ENCODE results near the gene GFRA1.
"Not testable (repeated sequence)": the region's sequence is repeated elsewhere in the genome, so short reads cannot be mapped to it uniquely, and the experiment has no call there.

Gene GFRA1

DNA sequence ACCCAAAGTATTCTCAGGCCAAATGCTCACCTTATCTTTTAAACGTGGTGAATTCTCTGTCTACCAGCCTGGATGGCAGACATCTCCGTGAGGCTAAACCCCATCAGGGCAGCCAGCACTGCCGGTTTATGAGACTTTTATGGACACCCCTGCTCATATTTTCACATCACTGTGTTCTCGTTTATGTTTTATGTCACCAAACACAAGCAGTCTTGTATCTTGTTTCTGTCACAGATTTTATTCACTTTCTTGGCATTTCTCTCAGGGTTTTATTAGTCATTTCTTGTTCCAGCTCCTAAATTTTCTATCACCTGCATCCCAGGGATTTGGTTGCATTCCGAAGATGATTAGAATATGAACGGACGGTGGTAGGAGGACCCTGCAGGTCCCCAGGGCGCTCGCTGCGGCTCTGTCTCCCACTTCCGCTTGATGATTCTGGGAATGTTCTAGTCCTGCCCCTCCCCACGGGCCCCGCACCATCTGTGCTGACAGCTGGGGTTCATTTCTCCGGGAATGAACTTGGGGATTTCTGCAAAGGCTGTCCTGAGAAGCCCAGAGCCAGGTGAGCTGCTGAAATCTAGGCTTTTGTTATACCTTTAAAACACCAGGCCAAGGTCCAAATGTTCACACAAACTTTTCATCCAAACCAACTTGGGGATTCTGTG is 217.6 kb downstream of the GFRA1 start:
- DNase-seq: no peak

DNA sequence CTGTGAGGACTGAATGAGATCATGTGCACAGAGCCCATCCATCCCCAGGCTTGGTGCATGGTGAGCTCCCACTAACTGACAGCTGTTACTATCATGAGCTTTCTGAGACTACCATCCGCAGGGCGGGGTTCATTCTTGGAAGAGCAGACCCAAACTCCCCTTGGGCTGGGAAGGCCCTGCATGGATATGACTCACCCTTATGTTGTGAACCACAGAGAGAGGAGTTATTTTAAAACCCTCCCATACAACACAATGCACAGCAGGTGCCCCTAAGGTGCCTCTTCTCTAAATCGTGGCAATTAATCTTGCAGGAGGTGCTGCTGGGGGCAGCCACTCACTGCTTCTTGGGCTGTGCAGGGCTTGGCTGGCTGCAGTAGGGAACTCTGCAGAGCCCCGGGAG is 219.1 kb downstream of the GFRA1 start:
- no peak for DNase-seq

DNA sequence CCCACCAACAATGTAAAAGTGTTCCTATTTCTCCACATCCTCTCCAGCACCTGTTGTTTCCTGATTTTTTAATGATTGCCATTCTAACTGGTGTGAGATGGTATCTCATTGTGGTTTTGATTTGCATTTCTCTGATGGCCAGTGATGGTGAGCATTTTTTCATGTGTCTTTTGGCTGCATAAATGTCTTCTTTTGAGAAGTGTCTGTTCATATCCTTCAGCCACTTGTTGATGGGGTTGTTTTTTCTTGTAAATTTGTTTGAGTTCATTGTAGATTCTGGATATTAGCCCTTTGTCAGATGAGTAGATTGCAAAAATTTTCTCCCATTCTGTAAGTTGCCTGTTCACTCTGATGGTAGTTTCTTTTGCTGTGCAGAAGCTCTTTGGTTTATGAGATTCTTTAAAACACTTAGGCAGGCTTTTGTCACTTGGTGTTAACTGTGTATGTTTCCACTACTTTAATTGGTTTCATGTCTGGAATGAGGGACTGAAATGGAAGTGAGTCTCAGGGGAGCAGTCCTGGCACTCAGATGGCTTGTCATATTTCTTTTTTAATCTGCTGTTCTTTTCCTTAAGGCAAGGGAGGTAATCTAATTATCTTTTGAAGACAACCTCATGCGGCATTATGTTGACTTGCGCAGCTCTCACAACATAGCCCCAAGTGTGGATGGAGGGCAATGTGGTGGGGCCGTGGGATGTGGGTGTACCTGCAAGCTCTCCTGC is 219.8 kb downstream of the GFRA1 start:
- DNase-seq: not testable (repeated sequence)

DNA sequence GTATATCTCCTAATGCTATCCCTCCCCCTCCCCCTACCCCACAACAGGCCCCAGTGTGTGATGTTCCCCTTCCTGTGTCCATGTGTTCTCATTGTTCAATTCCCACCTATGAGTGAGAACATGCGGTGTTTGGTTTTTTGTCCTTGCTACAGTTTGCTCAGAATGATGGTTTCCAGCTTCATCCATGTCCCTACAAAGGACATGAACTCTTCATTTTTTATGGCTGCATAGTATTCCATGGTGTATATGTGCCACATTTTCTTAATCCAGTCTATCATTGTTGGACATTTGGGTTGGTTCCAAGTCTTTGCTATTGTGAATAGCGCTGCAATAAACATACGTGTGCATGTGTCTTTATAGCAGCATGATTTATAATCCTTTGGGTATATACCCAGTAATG is 220.5 kb downstream of the GFRA1 start:
- DNase-seq: not testable (repeated sequence)

DNA sequence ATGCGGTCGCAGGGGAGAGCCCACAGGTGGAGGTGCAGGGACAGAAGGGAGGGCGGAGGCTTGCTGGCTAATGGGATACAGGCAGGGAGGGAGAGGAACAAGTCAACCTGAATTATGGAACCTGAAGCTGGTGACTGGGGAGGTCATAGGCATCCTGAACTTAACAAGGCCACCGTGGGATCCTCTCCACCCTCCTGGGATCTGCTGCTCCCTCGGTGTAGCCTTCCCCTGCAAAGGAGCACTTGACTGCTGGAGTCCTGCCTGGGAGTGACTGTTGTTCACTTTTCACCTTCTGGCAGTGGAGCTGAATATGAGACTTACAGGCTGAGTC is 223.1 kb downstream of the GFRA1 start:
- no peak for DNase-seq

DNA sequence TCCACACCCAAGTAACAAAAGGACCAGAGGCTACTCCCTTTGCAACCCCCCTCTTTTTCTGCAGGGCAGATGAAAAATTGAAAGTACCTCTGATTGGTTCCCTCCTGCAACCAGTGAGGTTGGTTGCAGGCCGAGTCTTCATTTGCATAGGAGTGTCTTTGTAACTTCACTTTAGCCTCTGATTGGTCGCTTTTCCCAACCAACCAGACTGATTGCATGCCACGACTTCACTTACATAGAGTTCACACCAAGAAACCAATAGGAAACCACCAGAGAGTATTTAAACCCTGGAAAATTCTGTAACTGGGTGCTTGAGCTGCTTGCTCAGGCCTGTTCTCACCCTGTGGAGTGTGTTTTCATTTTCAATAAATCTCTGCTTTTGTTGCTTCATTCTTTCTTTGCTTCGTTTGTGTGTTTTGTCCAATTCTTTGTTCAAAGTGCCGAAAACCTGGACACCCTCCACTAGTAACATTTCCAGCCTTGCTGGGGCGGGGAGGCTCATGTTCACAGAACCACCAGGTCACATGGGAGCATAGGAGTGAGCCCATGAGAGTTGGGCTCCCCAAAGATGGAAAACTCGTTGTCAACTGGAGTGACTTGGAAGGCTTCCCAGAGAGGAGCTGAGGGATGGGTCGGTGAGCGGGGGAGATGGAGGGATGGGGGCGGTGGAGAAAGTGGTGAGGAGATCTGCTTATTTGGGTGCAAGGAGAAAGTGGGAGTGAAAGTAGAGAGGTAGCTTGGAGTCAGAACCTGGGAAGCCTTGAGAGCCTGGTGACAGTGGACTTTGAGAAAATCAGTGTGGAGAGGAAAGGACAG is 223.6 kb downstream of the GFRA1 start:
- no peak for DNase-seq

DNA sequence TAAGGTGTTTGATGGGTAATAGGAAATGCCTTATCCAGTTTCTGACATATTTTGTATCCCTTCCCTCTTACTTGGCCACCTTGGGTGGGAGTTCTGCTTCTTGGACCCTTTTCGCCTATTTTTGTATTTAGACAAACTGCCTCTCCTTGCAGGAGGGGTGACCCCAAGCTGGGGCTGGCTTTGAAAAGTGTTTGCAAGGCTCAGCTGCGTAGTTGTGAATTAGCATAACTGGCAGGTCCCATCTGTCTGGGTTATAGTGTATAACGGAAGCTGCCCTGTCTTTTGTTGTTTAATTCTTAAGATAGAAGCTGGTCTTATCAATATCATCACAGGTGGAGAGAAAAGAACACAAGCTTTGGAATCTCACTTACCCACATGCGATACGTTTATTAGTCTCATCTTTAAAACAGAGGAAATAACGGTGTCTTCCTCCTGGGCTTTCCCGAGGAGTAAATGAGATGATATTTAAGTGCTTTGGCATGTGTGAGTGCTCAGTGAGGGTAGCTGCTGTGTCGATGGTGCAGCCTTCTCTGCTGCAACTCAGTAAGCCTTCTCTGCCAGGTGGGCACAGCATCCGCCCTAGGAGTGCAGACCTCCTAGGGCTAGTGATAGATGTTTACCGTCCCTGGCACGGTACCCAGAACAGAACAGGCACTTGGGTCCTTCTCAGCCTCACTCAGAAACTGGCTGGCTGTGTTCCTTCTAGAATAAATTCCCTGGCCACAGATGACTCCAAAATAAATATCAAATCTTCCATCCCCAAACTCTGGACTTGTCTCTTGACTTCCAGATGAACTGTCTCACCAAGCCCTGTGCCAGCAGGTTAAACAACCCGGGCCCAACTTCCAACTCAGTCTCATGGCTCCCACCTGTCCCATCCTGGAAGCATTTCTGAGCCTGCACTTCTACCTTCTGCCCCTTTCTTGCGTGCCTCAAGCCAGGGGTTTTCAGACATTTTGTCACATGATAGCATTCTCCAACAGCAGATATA is 227.3 kb downstream of the GFRA1 start:
- no peak for DNase-seq

DNA sequence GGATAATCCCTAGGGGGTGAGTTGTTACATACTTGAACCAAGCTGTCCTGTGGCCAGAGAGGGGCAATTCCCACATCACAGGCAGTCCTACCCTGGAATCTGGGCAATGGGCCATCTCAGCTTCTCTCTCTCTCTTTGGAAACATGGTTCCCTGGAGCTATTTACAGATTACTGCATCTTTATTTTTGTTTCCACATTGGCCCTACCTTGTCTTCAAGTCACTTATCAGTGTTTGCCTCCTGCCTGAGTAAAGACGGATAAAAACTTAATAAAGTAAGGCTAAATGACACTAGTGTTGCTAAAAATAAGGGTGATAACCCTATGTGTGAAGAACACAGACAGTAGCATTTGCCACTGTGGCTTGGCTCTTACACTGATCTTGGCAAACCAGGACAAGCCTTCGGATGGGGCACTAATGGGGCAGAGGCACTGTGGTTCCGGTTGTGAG is 228.2 kb downstream of the GFRA1 start:
- no peak for DNase-seq

DNA sequence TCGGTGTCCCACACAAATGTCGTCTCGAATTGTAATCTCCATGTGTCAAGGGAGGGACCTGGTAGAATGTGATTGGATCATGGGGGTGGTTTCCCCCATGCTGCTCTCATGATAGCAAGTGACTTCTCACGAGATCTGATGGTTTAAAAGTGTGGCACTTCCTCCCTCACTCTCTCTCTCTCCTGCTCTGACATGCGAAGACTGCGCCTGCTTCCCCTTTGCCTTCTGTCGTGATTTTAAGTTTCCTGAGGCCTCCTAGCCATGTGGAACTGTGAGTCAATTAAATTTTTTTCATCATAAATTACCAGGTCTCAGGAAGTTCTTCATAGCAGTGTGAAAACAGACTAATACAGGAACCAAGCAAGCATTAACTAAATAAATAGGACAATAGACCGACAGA is 229.1 kb downstream of the GFRA1 start:
- DNase-seq: no peak

DNA sequence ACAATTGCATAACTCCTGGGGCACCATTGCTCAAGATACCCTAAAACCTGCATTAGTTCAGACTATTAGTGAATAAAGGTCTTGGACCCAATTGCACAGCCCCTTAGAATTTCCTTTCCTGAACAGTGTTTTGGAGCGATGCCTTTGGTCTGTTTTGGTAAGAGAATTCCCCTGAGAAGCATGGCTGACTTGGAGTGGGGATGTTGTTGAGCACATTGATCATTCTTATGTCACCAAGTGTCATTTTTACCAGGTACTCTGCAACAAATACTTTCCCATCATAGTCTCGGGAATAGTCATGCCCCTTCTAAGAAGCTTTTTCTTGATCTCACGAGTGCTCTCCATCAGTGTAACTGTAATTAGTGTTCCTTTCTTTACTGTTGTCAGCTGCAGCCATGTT is 229.7 kb downstream of the GFRA1 start:
- no peak for DNase-seq

DNA sequence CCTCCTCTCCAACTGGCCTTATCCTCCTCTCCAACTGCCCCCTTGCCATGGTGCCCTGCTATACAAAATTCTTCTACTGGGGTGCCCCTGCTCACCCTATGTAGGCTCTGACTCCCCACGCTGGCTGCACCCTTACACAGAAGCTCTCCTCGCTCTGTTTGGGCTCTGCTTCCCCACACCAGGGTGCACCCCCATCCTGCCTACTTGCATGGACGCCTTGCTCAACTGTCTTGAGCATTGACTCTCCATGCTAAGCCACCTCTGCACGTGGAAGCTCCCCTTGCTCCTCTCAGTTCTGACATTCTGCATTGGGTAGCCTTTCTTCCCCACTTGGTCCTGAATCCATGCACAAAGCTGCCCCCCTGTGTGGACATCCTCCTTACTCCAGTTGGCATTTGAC is 231.1 kb downstream of the GFRA1 start:
- no peak for DNase-seq

DNA sequence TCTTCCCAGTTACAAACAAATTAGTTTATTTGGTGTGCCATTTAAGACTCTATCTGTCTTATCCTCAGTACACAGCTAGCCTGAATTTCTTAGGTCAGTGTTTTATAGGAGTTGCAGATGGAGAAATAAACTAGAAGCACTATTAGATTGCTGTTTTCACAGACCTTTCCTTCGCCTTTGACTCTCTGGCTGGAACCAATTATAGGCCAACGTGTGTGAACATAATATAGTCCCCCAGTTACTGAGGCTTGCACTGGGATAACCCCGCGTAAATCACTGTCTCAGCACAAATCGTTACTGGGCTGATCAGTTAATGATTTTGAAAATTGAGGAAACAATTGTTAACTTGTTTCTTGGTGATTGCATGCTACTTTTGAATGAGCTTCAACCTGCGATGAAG is 233.4 kb downstream of the GFRA1 start:
- no peak for DNase-seq

DNA sequence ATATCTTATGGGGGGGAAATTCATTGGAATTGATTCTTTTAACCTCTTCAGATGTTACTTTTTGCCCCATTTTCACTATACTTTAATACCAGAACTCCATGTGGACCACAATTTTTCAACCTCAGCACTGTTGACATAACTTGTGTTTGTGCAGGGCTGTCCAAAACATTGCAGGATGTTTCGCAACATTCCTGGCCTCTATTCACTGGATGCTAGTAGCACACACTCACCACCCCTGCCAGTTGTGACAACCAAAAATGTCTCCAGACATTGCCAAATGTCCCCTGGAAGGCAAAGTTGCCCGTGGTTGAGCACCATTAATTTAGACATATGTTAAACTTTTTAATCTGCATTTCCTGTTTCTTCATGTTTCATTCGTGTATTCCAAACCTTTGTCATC is 234.7 kb downstream of the GFRA1 start:
- DNase-seq: no peak

DNA sequence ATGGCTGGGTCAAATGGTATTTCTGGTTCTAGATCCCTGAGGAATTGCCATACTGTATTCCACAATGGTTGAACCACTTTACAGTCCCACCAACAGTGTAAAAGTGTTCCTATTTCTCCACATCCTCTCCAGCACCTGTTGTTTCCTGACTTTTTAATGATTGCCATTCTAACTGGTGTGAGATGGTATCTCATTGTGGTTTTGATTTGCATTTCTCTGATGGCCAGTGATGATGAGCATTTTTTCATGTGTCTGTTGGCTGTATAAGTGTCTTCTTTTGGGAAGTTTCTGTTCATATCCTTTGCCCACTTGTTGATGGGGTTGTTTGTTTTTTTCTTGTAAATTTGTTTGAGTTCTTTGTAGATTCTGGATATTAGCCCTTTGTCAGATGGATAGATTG is 237.6 kb downstream of the GFRA1 start:
- DNase-seq: not testable (repeated sequence)

DNA sequence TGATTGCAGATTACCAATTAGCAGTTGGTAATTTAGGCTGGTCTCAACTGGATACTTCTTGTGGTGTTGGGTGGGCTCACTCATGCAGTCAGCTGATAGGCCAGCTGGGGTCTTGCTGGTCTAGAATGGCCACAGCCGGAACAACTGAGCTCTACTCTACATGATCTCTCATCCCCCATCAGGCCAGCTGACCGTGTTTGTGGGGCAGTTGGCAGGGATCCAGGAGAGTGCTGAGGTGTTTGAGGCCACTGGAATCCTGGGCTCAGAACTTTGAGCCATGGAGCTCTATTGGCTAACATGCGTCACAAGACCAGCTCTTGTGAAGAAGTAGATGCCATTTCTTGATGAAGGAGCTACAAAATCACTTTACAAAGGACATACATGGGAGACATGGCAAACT is 242.4 kb downstream of the GFRA1 start:
- no peak for DNase-seq

DNA sequence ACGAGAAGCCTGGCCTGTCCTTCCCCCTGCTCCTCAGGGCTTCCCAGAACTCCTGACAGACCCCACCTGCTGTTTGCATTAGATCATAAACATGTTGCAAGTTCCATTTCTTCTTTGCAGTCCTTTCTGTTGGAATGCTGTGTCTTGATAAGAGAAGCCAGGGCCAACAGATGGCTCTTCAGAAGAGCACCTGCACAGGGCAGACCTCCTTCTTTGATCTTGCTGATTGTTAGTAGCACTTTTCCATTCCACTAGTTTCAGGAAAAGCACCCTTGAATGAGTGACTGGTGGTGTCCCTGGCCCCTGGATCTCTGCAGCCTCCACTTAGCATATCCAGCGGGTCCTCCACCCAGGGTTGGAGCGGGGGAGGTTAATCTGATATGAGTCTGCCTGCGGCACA is 243.2 kb downstream of the GFRA1 start:
- DNase-seq: no peak

DNA sequence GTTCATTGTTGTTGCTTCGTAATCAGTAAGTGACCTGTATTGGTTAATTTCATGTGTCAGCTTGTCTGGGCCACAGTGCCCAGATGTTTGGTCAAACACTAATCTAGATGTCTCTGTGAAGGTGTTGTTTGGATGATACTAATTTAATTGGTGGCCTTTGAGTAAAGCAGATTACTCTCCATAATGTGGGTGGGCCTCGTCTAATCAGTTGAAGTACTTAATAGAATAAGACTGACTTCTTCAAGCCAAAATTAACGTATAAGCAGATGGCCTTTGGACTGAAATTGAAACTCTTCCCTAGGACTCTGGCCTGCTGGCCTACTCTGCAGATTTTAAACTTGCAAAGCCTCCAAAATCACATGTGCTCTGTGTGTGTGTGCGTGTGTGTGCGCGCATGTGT is 245.7 kb downstream of the GFRA1 start:
- no peak for DNase-seq

DNA sequence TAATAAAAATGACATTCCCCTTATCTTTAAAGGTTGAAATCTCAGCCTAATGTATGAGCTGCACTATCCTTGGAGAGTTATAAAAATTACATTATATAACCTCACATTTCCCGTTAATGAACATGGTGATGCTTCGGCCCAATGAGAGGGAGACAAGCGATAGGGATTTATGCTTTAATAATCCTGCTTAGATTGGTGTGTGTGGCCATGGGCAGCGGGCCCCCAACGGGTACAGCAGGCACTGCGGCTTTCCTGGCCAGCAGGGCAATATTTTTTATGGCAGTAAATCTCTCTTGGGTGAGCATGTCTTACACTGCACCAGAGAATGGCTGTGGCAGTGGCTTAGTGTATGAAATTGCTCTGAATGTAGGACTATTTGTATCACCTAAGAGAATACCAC is 246.3 kb downstream of the GFRA1 start:
- DNase-seq: no peak

DNA sequence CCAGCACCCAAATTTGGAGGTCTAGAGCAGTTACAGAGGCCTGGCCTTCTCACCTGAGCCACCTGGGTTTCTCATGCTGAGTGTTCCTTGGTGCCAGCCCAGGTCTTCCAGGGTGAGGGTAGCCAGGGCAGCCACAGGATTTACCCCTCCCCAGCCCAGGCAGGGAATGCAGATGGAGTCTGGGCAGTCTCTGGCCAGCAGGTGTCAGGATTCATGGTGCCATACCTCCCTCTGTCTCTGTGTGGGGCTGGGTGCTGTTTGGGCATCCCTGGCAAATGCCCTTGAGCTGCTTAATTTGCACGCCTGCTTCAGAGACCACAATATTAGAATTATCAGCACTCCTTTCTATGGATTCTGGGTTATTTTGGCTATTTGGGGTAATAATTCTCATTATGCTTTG is 246.7 kb downstream of the GFRA1 start:
- no peak for DNase-seq

DNA sequence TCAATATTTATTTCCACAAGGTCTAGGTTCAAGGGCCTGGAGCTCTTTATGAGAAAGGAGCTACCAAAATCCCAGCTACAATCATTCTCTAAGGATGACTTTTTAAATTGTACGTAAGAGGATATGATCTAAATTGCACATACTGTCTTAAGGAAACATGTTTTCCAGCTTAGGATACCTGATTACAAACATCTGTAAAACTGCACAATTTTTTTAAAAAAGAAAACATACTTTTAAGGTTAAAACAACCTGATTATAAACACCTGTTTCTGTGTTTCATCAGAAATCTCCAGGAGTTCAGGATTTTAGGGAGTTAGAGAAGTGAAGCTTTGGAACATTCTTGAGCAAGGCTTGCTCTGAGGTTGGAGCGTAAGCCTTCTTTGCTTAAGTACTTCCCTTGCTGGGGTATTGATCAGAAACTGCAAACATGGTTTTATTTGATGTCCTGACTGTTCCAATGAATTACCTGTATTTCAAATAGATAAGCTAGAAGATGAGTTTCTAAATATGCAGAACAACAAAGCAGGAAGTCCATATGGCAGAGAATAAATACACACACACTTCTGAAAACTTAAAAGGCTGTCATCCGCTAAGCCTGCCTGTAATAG is 248.6 kb downstream of the GFRA1 start:
- DNase-seq: no peak

DNA sequence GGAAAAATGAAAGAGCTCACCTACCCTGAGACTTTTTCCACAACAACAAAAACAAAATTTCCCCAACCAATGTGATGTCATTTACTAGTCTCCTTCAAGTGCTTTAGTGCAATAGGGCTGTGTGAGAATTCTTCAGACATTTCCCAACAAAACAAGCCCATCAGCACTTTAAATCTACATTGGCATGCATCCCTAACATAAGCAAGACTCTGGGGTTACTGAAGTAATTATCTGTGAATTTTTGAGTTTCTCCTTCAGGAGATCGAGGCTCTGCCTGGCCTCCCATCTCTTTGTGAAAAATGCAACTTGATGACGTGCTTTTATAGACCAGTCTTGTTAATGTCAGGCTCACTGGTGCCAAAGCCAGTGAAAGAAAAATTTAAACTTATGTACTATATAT is 255.6 kb downstream of the GFRA1 start:
- DNase-seq: no peak

DNA sequence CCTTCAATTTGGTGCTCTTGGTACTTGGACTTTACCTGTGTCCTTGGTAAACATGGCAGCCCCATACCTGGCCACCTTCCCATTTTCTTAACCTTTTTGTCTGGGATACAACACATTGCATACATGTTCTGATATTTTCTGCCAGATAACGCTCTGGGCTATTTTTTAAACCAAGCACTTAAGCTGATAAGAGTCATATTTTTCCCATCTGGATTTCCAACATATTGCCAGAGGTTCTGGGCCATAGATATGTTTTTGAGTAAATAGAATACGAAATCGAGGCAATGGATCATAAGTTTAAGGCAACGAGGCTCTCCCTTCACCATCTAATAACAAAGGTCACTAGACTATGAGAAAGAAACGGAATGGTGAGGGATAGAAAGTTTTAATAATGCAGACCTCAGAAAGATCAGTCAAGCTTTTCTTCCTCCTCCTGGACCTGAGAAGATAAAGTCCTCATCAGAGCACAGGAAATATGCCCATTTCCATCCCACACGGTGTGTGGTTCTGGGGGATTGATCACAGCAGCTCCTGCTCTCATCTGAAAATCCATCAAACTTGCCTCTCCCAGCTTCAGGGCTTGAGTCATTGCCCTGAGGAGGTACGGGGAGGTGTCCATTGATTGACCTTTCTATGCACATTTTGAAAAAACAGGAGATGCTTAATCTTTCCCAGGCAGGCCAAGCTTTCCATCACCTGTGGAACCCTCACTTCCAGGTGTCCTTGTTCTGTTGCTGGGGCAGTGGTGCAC is 257.2 kb downstream of the GFRA1 start:
- DNase-seq: no peak

Measured in NCI-H1105 treated with DMSO at 0.1 percent for 48 hours (cell line).